ENCODE measurements around the gene ORAI1.
"Not testable (repeated sequence)": the region's sequence is repeated elsewhere in the genome, so short reads cannot be mapped to it uniquely, and the experiment has no call there.

Gene ORAI1

DNA sequence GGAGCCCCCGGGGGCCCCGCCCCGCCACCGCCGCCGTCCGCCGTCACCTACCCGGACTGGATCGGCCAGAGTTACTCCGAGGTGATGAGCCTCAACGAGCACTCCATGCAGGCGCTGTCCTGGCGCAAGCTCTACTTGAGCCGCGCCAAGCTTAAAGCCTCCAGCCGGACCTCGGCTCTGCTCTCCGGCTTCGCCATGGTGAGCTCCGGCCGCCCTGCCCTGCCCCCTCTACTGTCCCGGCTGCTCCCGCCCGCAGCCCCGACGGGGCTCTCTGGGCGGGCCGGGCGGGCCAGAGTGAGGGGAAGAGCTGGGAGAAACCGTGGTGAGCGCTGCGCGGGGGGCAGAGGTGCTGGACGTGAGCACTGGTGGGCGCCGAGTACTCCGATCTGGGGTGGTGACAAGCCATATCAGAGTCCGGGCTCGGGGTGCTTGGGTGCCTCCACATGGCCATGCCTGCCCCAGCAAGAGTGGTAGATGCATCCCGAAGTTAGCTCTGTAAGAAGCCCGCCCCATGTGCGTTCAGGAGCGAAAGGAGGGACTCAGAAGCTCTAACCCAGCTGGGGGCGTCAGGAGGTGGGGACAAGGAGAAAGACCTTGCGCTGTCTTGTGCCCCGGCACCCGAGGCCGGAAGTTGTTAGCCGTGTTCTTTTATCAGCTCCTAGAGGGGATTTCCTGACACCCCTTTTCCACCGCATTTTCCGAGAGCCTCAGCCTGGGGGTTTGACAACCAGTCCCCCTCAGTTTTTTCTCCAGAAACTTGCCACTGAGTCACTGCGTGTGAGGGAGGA is 717 bp downstream of the ORAI1 start:
- no peak for DNase-seq (ENCODE audit: insufficient read length, low spot score)
- TF ChIP-seq, protein P1, sequence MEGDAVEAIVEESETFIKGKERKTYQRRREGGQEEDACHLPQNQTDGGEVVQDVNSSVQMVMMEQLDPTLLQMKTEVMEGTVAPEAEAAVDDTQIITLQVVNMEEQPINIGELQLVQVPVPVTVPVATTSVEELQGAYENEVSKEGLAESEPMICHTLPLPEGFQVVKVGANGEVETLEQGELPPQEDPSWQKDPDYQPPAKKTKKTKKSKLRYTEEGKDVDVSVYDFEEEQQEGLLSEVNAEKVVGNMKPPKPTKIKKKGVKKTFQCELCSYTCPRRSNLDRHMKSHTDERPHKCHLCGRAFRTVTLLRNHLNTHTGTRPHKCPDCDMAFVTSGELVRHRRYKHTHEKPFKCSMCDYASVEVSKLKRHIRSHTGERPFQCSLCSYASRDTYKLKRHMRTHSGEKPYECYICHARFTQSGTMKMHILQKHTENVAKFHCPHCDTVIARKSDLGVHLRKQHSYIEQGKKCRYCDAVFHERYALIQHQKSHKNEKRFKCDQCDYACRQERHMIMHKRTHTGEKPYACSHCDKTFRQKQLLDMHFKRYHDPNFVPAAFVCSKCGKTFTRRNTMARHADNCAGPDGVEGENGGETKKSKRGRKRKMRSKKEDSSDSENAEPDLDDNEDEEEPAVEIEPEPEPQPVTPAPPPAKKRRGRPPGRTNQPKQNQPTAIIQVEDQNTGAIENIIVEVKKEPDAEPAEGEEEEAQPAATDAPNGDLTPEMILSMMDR (IDR thresholded peaks at IDR 0.05; ENCODE audit: insufficient read depth, missing control alignments), result no peak
- FAIRE-seq, result no peak

DNA sequence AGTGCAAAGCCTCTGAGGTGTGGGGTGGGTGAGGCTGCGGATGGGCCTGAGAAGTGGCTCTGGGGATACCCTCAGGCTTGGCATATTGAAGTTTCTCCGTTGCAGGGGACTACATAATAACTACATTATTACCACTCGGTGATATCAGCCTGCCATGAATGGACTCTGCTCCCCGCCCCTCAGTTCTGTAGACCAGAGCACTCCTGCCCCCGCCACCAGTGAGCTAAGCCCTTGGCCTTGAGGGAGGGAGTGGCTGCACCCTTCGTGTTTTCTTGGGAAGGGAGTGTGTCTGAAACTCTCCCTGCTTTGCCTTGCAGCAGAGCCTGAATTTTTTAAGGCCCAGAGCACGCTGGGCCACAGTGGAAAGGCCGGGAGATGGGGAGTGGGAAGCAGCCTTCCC is 1.7 kb downstream of the ORAI1 start:
- no peak for DNase-seq (ENCODE audit: insufficient read length, low spot score)
- TF ChIP-seq, protein P1 (IDR thresholded peaks at IDR 0.05; ENCODE audit: insufficient read depth, missing control alignments), result no peak
- FAIRE-seq, result no peak

DNA sequence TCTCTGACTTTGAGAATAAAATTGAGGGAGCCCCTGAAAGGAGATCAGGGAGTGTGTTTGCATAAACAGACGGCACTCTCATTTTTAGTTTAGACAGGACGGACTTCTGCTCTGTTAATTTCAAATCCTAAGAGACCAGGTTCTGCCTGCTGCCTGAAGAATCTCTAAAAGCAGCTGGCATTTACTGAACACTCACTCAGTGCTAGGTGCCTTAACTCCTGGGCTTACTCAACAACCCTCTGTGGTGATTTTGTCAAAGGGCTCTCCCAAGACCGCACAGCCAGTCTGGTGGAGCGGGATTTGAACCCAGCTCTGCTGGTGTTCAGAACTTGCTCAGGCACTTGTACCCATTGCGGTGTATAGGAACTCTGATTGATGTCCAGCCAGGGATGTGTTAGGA is 2.2 kb downstream of the ORAI1 start:
- no peak for FAIRE-seq
- no peak for DNase-seq (ENCODE audit: insufficient read length, low spot score)
- TF ChIP-seq, protein P1 (IDR thresholded peaks at IDR 0.05; ENCODE audit: insufficient read depth, missing control alignments), result no peak

DNA sequence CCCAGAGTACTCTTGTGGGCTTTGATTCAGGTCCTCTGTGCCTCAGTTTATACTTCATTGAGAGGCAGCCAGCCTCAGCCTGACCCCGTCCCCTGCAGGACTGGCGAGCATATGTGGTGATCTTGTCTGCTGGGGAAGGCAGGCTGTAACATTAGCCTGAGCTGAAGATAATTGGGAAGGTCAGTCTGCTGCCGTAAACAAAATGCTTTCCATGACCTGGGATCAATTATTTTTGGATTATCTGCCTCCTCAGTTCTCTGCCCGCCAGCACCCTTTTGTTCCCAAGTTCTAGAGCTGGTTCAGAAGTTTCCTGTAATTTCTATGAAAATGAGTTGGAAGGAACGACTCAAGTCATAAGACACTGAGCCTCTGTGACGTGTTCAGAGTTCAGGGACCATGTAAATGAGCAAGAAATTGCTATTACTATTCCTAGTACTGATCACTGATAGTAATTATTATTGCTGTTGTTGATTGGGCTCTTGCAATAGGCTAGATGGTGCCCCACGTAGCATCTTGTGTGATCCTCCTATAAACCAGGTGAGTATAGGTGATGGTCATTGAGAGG is 4.5 kb downstream of the ORAI1 start:
- FAIRE-seq, result no peak
- TF ChIP-seq, protein P1 (IDR thresholded peaks at IDR 0.05; ENCODE audit: insufficient read depth, missing control alignments), result no peak
- DNase-seq (ENCODE audit: insufficient read length, low spot score), result no peak

DNA sequence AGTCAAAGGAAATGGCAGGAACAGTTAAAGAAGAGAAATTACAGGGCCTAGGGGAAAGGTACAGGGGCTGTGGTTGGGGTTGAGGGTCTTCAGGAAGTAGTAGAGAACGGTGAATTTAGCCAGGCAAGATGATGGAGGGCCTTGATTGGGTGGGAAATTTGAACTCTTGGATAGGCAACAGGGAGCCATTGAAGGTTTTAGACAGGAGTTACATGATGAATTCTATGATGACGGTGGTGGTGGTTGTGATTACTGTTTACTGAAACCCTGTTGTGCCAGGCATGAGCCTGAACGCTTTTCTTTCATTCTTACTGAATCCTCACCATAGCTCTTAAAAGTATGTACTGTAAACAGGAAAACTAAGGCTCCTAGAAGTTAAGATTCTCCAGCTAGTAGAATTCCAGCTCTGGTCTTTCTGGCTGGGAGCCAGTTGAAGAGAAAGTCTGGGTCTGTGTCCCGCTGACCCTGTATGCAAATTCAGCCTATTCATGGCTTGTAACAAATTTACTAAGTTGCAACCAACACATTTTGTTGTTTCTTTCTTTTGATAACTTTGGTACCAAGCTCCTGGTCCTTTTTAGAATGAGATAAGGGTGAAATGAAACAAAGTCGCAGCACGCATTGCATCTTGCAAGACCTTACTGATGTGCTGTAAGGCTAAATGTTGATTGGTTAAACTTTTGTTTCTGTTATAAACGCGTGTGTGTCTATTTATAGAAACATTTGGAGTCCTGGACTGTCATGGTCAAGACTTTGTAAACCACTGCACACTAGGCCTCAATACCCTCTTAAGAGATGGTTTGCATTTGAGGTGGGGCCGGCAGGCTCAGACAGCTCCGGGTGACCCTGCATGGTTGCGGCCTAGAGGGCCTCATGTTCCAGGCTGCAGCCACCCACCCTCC is 6.0 kb downstream of the ORAI1 start:
- no peak for FAIRE-seq
- no peak for DNase-seq (ENCODE audit: insufficient read length, low spot score)
- TF ChIP-seq, protein P1 (IDR thresholded peaks at IDR 0.05; ENCODE audit: insufficient read depth, missing control alignments), result no peak

DNA sequence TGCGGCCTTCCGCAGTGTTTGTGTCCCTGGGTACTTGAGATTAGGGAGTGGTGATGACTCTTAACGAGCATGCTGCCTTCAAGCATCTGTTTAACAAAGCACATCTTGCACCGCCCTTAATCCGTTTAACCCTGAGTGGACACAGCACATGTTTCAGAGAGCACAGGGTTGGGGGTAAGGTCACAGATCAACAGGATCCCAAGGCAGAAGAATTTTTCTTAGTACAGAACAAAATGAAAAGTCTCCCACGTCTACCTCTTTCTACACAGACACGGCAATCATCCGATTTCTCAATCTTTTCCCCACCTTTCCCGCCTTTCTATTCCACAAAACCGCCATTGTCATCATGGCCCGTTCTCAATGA is 7.5 kb downstream of the ORAI1 start:
- not testable (repeated sequence) for DNase-seq (ENCODE audit: insufficient read length, low spot score)

DNA sequence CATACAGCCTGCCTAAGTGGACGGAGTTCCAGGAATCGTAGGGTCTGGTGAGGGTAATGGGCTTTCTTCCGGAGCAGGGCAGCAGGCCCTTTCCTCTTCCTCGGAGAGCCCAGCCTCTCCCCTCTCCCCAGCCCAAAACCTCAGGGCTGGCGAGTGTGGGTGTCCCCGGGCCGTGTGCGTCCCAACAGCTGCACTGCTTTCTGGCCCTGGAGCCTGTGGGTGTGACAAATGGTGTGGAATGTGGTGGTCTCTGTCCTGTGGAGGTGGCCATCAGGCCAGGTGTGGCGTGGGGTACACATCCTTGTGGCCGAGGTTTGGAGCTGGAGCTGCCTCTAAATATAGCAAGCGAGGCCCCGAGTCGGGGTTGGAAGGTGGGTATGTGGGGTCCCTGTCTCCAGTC is 8.5 kb downstream of the ORAI1 start:
- no peak for DNase-seq (ENCODE audit: insufficient read length, low spot score)
- TF ChIP-seq, protein P1 (IDR thresholded peaks at IDR 0.05; ENCODE audit: insufficient read depth, missing control alignments), result no peak
- no peak for FAIRE-seq

More for the DNA sequence above, 7.5 kb downstream of the ORAI1 start:
- not testable (repeated sequence) for FAIRE-seq
